GM12878 (cell line): ENCODE measurements around the gene DSC2. TPM values are rescaled to one million over a fixed set of nuclear protein-coding genes. Genes with fewer than 3 reads are reported as not detected.

ENCODE experiments used
- ATAC-seq: fragments of 200-7000 bp; cut with Tn5 transposase; 3 replicates; pipeline ENCODE4 v1.9.1; 2020; ENCODE audit warnings: mild to moderate bottlenecking, moderate library complexity
- BruUV-seq: library from RNA; stranded (reverse); fragments of 400-500 nt; replicated peaks from 2 replicates; lab custom pipeline; 2021; lab: Mats Ljungman, UMichigan
- CTCF ChIA-PET: fragments of 300-600 bp; sonication (Branson Sonifier 250); formaldehyde crosslinking; extraction: SDS; loops from one replicate; lab custom pipeline; 2021; ENCODE audit warnings: inconsistent platforms; lab: Yijun Ruan, JAX
- POLR2A ChIA-PET: fragments of 350-600 bp; formaldehyde crosslinking; extraction: SDS; loops from one replicate; lab custom pipeline; 2021; ENCODE audit warnings: inconsistent platforms; lab: Charles Lee
- RAD21 ChIA-PET: fragments of 300-600 bp; sonication (Branson Sonifier 250); formaldehyde crosslinking; loops from one replicate; lab custom pipeline; 2023; ENCODE audit warnings: antibody characterized with exemption; ENCODE audit not compliant: unreplicated experiment; lab: Charles Lee
- SMC1A ChIA-PET: fragments of 300-600 bp; sonication (Branson Sonifier 250); formaldehyde crosslinking; loops from one replicate; lab custom pipeline; 2023; ENCODE audit not compliant: unreplicated experiment, uncharacterized antibody; lab: Charles Lee
- DNase-seq: peaks from one replicate; pipeline ENCODE4 v3.0.0-alpha.2; 2011; ENCODE audit warnings: low read depth, low spot score
- FAIRE-seq: peaks from 3 replicates; lab custom pipeline; 2011; peaks lifted over from hg19 to GRCh38; lab: Jason Lieb, UNC
- H2AFZ ChIP-seq: 2 replicates; pipeline ENCODE4 v1.6.0; 2011; ENCODE audit warnings: low read depth, low read length, control low read depth; ENCODE audit not compliant: control insufficient read depth
- H3K27ac ChIP-seq: 2 replicates; pipeline ENCODE4 v1.5.1; 2011; ENCODE audit warnings: control low read depth; ENCODE audit not compliant: control insufficient read depth, insufficient read depth
- H3K27me3 ChIP-seq, 2 experiments: replicated peaks in 1 of 2; 2 replicates each; pipeline versions ENCODE4 v1.6.0 to v1.6.1; 2011; ENCODE audit warnings: low read length in 1 of 2; ENCODE audit not compliant: control insufficient read depth in 2 of 2, insufficient read depth in 2 of 2
- H3K36me3 ChIP-seq, 2 experiments: 2 replicates each; pipeline ENCODE4 v1.5.1; 2011; ENCODE audit warnings: low read length in 1 of 2; ENCODE audit not compliant: control insufficient read depth in 2 of 2, insufficient read depth in 2 of 2
- H3K4me1 ChIP-seq: 2 replicates; pipeline ENCODE4 v1.6.1; 2011; ENCODE audit warnings: mild to moderate bottlenecking, low read length, moderate library complexity, mixed read lengths; ENCODE audit not compliant: control insufficient read depth, insufficient read depth
- H3K4me2 ChIP-seq: 2 replicates; pipeline ENCODE4 v1.6.0; 2011; ENCODE audit warnings: control low read depth; ENCODE audit not compliant: control insufficient read depth, insufficient read depth
- H3K4me3 ChIP-seq: fragments of 200-600 bp; sonication (generic); 2 replicates; pipeline ENCODE4 v1.5.1; 2016
- H3K79me2 ChIP-seq: 2 replicates; pipeline ENCODE4 v1.6.0; 2011; ENCODE audit warnings: low read length; ENCODE audit not compliant: control insufficient read depth, insufficient read depth
- H3K9ac ChIP-seq: 2 replicates; pipeline ENCODE4 v1.8.0; 2011; ENCODE audit warnings: low read length, control low read depth, mixed read lengths; ENCODE audit not compliant: control insufficient read depth, insufficient read depth
- H3K9me3 ChIP-seq: replicated peaks from 3 replicates; pipeline ENCODE4 v1.5.1; 2011; ENCODE audit warnings: mild to moderate bottlenecking, low read length; ENCODE audit not compliant: control insufficient read depth, insufficient read depth
- H4K20me1 ChIP-seq: 2 replicates; pipeline ENCODE4 v1.6.0; 2011; ENCODE audit not compliant: control insufficient read depth, insufficient read depth
- ESRRA ChIP-seq: IDR thresholded peaks from 2 replicates; pipeline ENCODE4 v1.6.1; 2012; ENCODE audit warnings: mild to moderate bottlenecking, low read length, improper control_type of control experiment
- HDAC2 ChIP-seq: fragments of 200-600 bp; sonication (generic); IDR thresholded peaks from 2 replicates; pipeline ENCODE4 v1.6.1; 2017
- JUND ChIP-seq: IDR thresholded peaks from 2 replicates; pipeline ENCODE4 v1.6.1; 2012; ENCODE audit warnings: low read depth, mild to moderate bottlenecking, low read length, improper control_type of control experiment, moderate library complexity
- NFIC ChIP-seq: IDR thresholded peaks from 2 replicates; pipeline ENCODE4 v1.6.1; 2012; ENCODE audit warnings: low read depth, mild to moderate bottlenecking, inconsistent platforms, low read length, moderate library complexity
- NR2C1 ChIP-seq: fragments of 450-650 bp; IDR thresholded peaks from 2 replicates; pipeline ENCODE4 v1.6.1; 2017; ENCODE audit warnings: antibody characterized with exemption, mild to moderate bottlenecking, moderate library complexity
- RAD21 ChIP-seq: IDR thresholded peaks from 2 replicates; pipeline ENCODE4 v1.6.1; 2011; ENCODE audit warnings: mild to moderate bottlenecking, low read depth, low read length, moderate library complexity; ENCODE audit not compliant: insufficient read depth
- WGBS: methylation state at CpG from one replicate; pipeline ENCODE4 v1.1.6; 2016; ENCODE audit warnings: low lambda C conversion rate; ENCODE audit not compliant: insufficient replicate concordance, insufficient coverage; ENCODE audit errors: missing lambda C conversion rate; 5-methylcytosine and 5-hydroxymethylcytosine counted together
- in situ Hi-C: fragments of 300-500 bp; cut with MboI; formaldehyde crosslinking; loops from 9 replicates; pipeline ENCODE4 v1.14.3; 2018; ENCODE audit warnings: mixed read lengths
- intact Hi-C: fragments of 100-400 bp; cut with micrococcal nuclease; formaldehyde crosslinking; loops from one replicate; pipeline ENCODE4 v1.14.2; 2022; ENCODE audit not compliant: unreplicated experiment
- polyA plus RNA-seq, 11 experiments: library from polyadenylated mRNA; depleted of rRNA in 4 of 11; unstranded in 6 of 11; stranded (reverse) in 5 of 11; fragments of >200 nt; fragmentation: Nextera tagmentation in 4 of 11; fragmentation: Illumina TruSeq in 1 of 11; extraction: Ambion mirVana in 4 of 11; extraction: Trizol in 1 of 11; gene quantifications; 1 replicate in 1 of 11; 2 replicates in 10 of 11; pipeline versions ENCODE4 v1.2.1 to v1.2.3, GENCODE V29; 2011 to 2016; ENCODE audit warnings: inconsistent platforms in 2 of 11, missing spikeins in 2 of 11, low read depth in 1 of 11
- total RNA-seq, 4 experiments: library from RNA; depleted of rRNA in 3 of 4; stranded (reverse); fragments of >200 nt in 3 of 4; fragmentation: Illumina TruSeq in 1 of 4; extraction: Trizol in 1 of 4; gene quantifications; 2 replicates each; pipeline versions ENCODE4 v1.2.1 to v1.2.3, GENCODE V29; 2013 to 2021
- TF ChIP-seq, protein P1 (sequence below): fragments of 450-650 bp; formaldehyde crosslinking; IDR thresholded peaks from 2 replicates; pipeline ENCODE4 v1.5.0; 2022; ENCODE audit warnings: mild to moderate bottlenecking, missing genetic modification characterization
- TF ChIP-seq, protein P2 (sequence below): fragments of 450-650 bp; IDR thresholded peaks from 2 replicates; pipeline ENCODE4 v1.6.1; 2016; ENCODE audit warnings: mild to moderate bottlenecking, moderate library complexity, borderline replicate concordance
- TF ChIP-seq, protein P3 (sequence below): fragments of 450-650 bp; IDR thresholded peaks from 2 replicates; pipeline ENCODE4 v1.6.1; 2017; ENCODE audit warnings: antibody characterized with exemption, mild to moderate bottlenecking, moderate library complexity

DSC2 gene
- total and polyA plus RNA-seq, 10 of the 15 experiments (the other 5 are each of a cell fraction or from before 2014, with no cell fraction given) = 1.2 to 4.9 (median 3.0) TPM; not detected in 1

DNA sequence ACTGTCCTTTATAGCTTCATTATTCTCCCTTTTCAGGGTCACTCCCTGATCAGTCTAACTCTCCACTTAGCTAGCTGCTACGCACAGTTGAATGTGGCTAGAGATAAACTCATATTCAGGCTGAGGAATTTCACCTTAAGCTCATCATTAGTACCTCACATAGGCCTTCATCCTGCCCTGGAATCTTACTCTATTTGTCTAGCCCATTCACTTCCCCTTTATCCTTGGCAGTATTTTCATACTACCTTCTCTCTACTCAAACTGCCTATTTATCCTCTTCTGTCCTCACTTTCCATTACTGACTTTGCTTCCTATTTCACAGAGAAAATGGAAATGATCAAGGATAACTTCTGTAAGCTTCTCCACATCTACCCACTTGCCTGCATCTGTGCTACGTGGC, 10.6 kb upstream of the DSC2 start (continued):
- TF ChIP-seq, protein P1, sequence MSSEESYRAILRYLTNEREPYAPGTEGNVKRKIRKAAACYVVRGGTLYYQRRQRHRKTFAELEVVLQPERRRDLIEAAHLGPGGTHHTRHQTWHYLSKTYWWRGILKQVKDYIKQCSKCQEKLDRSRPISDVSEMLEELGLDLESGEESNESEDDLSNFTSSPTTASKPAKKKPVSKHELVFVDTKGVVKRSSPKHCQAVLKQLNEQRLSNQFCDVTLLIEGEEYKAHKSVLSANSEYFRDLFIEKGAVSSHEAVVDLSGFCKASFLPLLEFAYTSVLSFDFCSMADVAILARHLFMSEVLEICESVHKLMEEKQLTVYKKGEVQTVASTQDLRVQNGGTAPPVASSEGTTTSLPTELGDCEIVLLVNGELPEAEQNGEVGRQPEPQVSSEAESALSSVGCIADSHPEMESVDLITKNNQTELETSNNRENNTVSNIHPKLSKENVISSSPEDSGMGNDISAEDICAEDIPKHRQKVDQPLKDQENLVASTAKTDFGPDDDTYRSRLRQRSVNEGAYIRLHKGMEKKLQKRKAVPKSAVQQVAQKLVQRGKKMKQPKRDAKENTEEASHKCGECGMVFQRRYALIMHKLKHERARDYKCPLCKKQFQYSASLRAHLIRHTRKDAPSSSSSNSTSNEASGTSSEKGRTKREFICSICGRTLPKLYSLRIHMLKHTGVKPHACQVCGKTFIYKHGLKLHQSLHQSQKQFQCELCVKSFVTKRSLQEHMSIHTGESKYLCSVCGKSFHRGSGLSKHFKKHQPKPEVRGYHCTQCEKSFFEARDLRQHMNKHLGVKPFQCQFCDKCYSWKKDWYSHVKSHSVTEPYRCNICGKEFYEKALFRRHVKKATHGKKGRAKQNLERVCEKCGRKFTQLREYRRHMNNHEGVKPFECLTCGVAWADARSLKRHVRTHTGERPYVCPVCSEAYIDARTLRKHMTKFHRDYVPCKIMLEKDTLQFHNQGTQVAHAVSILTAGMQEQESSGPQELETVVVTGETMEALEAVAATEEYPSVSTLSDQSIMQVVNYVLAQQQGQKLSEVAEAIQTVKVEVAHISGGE (CRISPR knock-in tag) = no peak
- TF ChIP-seq, protein P2, sequence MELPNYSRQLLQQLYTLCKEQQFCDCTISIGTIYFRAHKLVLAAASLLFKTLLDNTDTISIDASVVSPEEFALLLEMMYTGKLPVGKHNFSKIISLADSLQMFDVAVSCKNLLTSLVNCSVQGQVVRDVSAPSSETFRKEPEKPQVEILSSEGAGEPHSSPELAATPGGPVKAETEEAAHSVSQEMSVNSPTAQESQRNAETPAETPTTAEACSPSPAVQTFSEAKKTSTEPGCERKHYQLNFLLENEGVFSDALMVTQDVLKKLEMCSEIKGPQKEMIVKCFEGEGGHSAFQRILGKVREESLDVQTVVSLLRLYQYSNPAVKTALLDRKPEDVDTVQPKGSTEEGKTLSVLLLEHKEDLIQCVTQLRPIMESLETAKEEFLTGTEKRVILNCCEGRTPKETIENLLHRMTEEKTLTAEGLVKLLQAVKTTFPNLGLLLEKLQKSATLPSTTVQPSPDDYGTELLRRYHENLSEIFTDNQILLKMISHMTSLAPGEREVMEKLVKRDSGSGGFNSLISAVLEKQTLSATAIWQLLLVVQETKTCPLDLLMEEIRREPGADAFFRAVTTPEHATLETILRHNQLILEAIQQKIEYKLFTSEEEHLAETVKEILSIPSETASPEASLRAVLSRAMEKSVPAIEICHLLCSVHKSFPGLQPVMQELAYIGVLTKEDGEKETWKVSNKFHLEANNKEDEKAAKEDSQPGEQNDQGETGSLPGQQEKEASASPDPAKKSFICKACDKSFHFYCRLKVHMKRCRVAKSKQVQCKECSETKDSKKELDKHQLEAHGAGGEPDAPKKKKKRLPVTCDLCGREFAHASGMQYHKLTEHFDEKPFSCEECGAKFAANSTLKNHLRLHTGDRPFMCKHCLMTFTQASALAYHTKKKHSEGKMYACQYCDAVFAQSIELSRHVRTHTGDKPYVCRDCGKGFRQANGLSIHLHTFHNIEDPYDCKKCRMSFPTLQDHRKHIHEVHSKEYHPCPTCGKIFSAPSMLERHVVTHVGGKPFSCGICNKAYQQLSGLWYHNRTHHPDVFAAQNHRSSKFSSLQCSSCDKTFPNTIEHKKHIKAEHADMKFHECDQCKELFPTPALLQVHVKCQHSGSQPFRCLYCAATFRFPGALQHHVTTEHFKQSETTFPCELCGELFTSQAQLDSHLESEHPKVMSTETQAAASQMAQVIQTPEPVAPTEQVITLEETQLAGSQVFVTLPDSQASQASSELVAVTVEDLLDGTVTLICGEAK = no peak
- no peak for TF ChIP-seq ESRRA
- TF ChIP-seq, all 136 proteins: peak for 0

DNA sequence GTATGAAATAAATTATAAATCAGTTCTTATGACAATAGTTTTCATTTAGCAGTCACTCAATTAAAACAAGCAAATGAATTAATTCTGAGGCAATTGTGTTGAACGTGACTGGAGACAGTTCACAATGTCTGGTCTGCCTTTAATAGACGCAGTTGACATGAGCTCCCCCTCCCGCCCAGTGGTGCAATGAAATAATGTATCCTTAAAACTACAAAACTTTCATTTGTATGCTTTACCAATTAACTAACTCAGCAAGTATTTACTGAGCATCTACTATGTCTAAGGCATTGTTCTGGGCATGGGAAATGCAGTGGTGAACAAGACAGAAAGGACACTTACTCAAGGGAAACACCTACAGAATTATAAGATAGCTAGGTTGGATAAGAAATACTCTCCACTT, 3.5 kb upstream of the DSC2 start:
- ChIA-PET CTCF (interaction anchor here (0.6 kb wide), 1 partner anchor 391 kb away, joined by 3 read pairs; no protein-coding TSS in a partner anchor), RAD21 (interaction anchor here (0.7 kb wide), 1 partner anchor 138 kb away, joined by 5 read pairs; no protein-coding TSS in a partner anchor), SMC1A (interaction anchor here (1.0 kb wide), 1 partner anchor 22 kb away, joined by 3 read pairs; no protein-coding TSS in a partner anchor), POLR2A (no interaction called here)
- Histone ChIP-seq H3K9ac (no peak overlapping the region), H3K36me3 (no peaks in the 10 kb centered on the region), H3K9me3 (no peaks in the 10 kb centered on the region), H3K4me3 (no peak overlapping the region), H3K27me3 (peaks cover 0 to 4% of the 10 kb centered on the region in 2 experiments; a peak in 1 of 4 replicates), H3K4me2 (no peak overlapping the region), H2AFZ (no peak overlapping the region), H3K27ac (no peak overlapping the region), H3K4me1 (no peaks in the 10 kb centered on the region), H3K79me2 (no peaks in the 10 kb centered on the region), H4K20me1 (no peaks in the 10 kb centered on the region)
- FAIRE-seq (no peak), ATAC-seq (no peak), DNase-seq (no peak)
- TF ChIP-seq NFIC = no peak
- TF ChIP-seq RAD21 = 0 out of 2 replicates have a peak, but pooled peaks have one; percentile 3
- TF ChIP-seq, protein P3, sequence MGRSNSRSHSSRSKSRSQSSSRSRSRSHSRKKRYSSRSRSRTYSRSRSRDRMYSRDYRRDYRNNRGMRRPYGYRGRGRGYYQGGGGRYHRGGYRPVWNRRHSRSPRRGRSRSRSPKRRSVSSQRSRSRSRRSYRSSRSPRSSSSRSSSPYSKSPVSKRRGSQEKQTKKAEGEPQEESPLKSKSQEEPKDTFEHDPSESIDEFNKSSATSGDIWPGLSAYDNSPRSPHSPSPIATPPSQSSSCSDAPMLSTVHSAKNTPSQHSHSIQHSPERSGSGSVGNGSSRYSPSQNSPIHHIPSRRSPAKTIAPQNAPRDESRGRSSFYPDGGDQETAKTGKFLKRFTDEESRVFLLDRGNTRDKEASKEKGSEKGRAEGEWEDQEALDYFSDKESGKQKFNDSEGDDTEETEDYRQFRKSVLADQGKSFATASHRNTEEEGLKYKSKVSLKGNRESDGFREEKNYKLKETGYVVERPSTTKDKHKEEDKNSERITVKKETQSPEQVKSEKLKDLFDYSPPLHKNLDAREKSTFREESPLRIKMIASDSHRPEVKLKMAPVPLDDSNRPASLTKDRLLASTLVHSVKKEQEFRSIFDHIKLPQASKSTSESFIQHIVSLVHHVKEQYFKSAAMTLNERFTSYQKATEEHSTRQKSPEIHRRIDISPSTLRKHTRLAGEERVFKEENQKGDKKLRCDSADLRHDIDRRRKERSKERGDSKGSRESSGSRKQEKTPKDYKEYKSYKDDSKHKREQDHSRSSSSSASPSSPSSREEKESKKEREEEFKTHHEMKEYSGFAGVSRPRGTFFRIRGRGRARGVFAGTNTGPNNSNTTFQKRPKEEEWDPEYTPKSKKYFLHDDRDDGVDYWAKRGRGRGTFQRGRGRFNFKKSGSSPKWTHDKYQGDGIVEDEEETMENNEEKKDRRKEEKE = no peak
- TF ChIP-seq NR2C1 = no peak
- TF ChIP-seq HDAC2 = no peak
- no peak for TF ChIP-seq JUND
- BruUV-seq = no TSS peak
- in situ Hi-C loops (no loop called here), intact Hi-C loops (no loop called here)
- 29% methylated on average over 3 of the region's 3 CpGs for WGBS
